ENCODE data around the gene GABPB2. TPM values are rescaled to one million over a fixed set of nuclear protein-coding genes. Genes with fewer than 3 reads are reported as not detected.

Gene GABPB2
- polyA plus RNA-seq, 3 donors, result 2.2 to 14.0 (median 2.2) TPM

DNA sequence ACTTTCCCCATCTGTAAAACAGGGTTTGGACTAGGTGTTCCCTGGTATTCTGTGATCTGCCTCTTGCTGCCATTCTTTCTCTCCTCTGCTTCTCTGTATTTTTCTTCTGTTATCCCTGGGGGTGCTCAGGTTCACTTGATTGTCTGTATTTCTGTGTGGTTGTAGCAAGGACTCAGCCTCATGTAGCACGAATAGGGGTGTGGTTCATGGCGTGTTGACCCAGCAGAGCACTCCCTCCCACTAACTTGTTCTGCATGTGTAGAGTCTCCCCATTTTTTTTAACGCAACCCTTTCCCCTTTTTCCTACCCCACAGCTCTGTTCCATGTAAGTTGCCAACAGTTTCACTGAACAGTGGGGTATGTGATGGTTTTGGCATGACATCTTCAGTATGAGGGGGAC lies 35.4 kb upstream of the GABPB2 start:
- Mint-ChIP-seq H3K36me3 (peaks cover 39 to 42% of the 10 kb centered on the region in 2 donors), H3K4me1 (peaks cover 7% of the 10 kb centered on the region), H3K27ac (no peak overlapping the region), H3K9me3 (no peaks in the 10 kb centered on the region), H3K4me3 (no peak overlapping the region), H3K27me3 (ENCODE audit: low read depth in 3 of 3) (peaks cover 0 to 4% (median 0%) of the 10 kb centered on the region in 3 donors)
- no peak overlapping the region for H3K9ac ChIP-seq (ENCODE audit: insufficient read depth, low read length, poor library complexity, severe bottlenecking)
- TF ChIP-seq, protein P1, sequence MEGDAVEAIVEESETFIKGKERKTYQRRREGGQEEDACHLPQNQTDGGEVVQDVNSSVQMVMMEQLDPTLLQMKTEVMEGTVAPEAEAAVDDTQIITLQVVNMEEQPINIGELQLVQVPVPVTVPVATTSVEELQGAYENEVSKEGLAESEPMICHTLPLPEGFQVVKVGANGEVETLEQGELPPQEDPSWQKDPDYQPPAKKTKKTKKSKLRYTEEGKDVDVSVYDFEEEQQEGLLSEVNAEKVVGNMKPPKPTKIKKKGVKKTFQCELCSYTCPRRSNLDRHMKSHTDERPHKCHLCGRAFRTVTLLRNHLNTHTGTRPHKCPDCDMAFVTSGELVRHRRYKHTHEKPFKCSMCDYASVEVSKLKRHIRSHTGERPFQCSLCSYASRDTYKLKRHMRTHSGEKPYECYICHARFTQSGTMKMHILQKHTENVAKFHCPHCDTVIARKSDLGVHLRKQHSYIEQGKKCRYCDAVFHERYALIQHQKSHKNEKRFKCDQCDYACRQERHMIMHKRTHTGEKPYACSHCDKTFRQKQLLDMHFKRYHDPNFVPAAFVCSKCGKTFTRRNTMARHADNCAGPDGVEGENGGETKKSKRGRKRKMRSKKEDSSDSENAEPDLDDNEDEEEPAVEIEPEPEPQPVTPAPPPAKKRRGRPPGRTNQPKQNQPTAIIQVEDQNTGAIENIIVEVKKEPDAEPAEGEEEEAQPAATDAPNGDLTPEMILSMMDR (IDR thresholded peaks at IDR 0.05), result no peak
- H3K27ac ChIP-seq (ENCODE audit: low read depth in 1 of 2, low read length in 2 of 2), result no peak overlapping the region
- no peak overlapping the region for H3K4me3 ChIP-seq (replicated peaks in 1 of 3; ENCODE audit: low read depth in 2 of 3, low read length in 3 of 3)
- intact Hi-C loops (cut with micrococcal nuclease), result no loop called here
- H4K20me1 ChIP-seq (ENCODE audit: insufficient read depth, low read length), result no peaks in the 10 kb centered on the region
- no CpG with 5 or more reads among the region's 3 CpGs for WGBS (ENCODE audit: insufficient coverage)
- H3K36me3 ChIP-seq (replicated peaks in 1 of 2; ENCODE audit: control insufficient read depth in 1 of 2, insufficient read depth in 2 of 2, low read length in 2 of 2), result peaks cover 25 to 38% of the 10 kb centered on the region in 2 donors
- no peak overlapping the region for H2AFZ ChIP-seq (ENCODE audit: insufficient read depth, low read depth, low read length, poor library complexity, severe bottlenecking)
- DNase-seq, result no peak
- no peaks in the 10 kb centered on the region for H3K27me3 ChIP-seq (ENCODE audit: control insufficient read depth in 2 of 2, insufficient read depth in 2 of 2, low read length in 2 of 2)
- H3K4me2 ChIP-seq (replicated peaks; ENCODE audit: extremely low read depth, low read length, poor library complexity, severe bottlenecking), result no peak overlapping the region
- H3K9me3 ChIP-seq (replicated peaks in 1 of 2; ENCODE audit: control insufficient read depth in 1 of 2, insufficient read depth in 1 of 2, low read length in 2 of 2), result no peaks in the 10 kb centered on the region
- peaks cover 0 to 6% of the 10 kb centered on the region in 2 donors for H3K4me1 ChIP-seq (ENCODE audit: control insufficient read depth in 1 of 2, insufficient read depth in 2 of 2, low read length in 2 of 2)
- no peaks in the 10 kb centered on the region for H3K79me2 ChIP-seq (ENCODE audit: insufficient read depth, low read length)

DNA sequence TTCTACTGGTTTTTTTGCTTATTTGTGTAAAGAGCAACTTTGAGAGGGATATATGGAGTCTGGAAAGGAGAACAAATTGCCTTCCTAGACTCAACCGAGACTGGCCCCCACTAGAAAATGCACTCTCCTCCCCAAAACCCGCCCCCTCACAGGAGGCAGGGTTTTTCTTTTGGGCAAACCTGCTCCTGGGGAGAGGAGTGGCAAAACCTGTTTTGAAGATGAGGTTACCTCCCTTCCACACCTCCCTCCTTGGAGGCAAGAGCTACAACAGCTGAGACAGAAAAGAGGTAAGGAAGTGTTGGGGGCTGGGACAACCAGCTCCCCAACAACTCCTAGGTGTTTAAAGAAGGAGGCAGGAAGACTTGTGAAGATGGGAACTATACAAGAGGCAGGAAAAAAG lies 34.2 kb upstream of the GABPB2 start, which contains the start of gene BNIPL:
Gene BNIPL (plus strand): TSS at position 231 of the 400 bp plus-strand sequence. CDS start 140 bp downstream, at position 371.
- Histone ChIP-seq H3K79me2 (ENCODE audit: insufficient read depth, low read length) (no peaks in the 10 kb centered on the region), H2AFZ (ENCODE audit: insufficient read depth, low read depth, low read length, poor library complexity, severe bottlenecking) (no peak within 1 kb of the TSS), H3K4me1 (ENCODE audit: control insufficient read depth in 1 of 2, insufficient read depth in 2 of 2, low read length in 2 of 2) (peaks cover 0 to 6% of the 10 kb centered on the region in 2 donors), H3K27ac (ENCODE audit: low read depth in 1 of 2, low read length in 2 of 2) (no peak within 1 kb of the TSS), H3K27me3 (ENCODE audit: control insufficient read depth in 2 of 2, insufficient read depth in 2 of 2, low read length in 2 of 2) (no peaks in the 10 kb centered on the region), H3K9ac (ENCODE audit: insufficient read depth, low read length, poor library complexity, severe bottlenecking) (no peak within 1 kb of the TSS), H3K4me2 (replicated peaks; ENCODE audit: extremely low read depth, low read length, poor library complexity, severe bottlenecking) (no peak within 1 kb of the TSS), H3K9me3 (replicated peaks in 1 of 2; ENCODE audit: control insufficient read depth in 1 of 2, insufficient read depth in 1 of 2, low read length in 2 of 2) (no peaks in the 10 kb centered on the region), H4K20me1 (ENCODE audit: insufficient read depth, low read length) (no peaks in the 10 kb centered on the region), H3K36me3 (replicated peaks in 1 of 2; ENCODE audit: control insufficient read depth in 1 of 2, insufficient read depth in 2 of 2, low read length in 2 of 2) (peaks cover 16 to 26% of the 10 kb centered on the region in 2 donors), H3K4me3 (replicated peaks in 1 of 3; ENCODE audit: low read depth in 2 of 3, low read length in 3 of 3) (no peak within 1 kb of the TSS)
- intact Hi-C loops (cut with micrococcal nuclease), result no loop called here
- no CpG with 5 or more reads among the region's 2 CpGs for WGBS (ENCODE audit: insufficient coverage)
- TF ChIP-seq, protein P1 (IDR thresholded peaks at IDR 0.05), result no peak
- H3K27me3 Mint-ChIP-seq (ENCODE audit: low read depth in 3 of 3), result peaks cover 0 to 4% (median 0%) of the 10 kb centered on the region in 3 donors
- H3K4me3 Mint-ChIP-seq, result no peak within 1 kb of the TSS
- DNase-seq, result no peak
- peaks cover 0 to 2% (median 0%) of the 10 kb centered on the region in 7 donors for H3K9me3 Mint-ChIP-seq
- peaks cover 30 to 31% of the 10 kb centered on the region in 2 donors for H3K36me3 Mint-ChIP-seq
- peak within 1 kb of the TSS in 1 of 7 donors; percentile 1 for H3K27ac Mint-ChIP-seq
- H3K4me1 Mint-ChIP-seq, result peaks cover 7% of the 10 kb centered on the region

All from CD14-positive monocyte (primary cell).